ENCODE data around the gene SAMD1. TPM values are rescaled to one million over a fixed set of nuclear protein-coding genes. Genes with fewer than 3 reads are reported as not detected.

The SAMD1 gene
- 76.0 TPM for polyA plus RNA-seq (2012; ENCODE audit: insufficient read depth, insufficient read length, low read depth)

DNA sequence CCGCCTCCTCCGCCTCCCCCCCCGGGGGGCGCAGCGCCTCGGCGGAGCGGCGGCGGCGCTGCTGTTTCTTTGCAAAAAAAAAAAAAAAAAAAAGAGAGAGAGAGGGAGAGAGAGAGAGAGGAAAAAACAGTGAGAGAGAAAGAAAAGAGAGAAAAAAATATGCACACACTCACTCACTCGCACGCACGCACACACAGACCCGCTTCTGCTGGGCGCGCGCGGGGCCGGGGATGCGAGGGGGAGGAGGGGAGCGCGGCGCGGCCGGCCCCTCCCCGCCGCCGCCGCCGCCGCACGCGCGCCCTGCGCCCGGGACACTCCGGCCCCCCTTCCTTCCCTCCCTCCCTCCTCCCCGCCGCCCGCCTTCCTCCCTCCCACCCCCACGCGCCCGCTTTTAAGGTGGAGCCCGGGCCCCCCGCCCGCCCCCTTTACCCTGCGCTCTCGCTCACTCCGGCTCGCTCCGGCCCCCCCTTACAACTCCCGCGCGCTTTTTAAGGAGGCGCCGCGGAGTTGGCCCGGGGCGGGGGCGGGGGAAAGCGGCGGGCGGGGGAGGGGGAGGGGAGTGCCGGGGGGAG lies at the start of gene SAMD1:
Gene SAMD1, minus strand, starts transcription at position 243 of the 572 bp plus-strand sequence.
- peaks cover 11% of the 10 kb centered on the region for H3K36me3 ChIP-seq
- peaks cover 6% of the 10 kb centered on the region for H3K9me3 ChIP-seq
- no peaks in the 10 kb centered on the region for H3K27me3 ChIP-seq
- no peak for TF ChIP-seq CTCF (IDR thresholded peaks at IDR 0.05; ENCODE audit: low read depth, low read length)
- peak within 1 kb of the TSS; percentile 69 for H3K4me3 ChIP-seq (ENCODE audit: low read depth, low read length)
- peak; percentile 92 for DNase-seq
- H3K4me1 ChIP-seq, result no peaks in the 10 kb centered on the region

DNA sequence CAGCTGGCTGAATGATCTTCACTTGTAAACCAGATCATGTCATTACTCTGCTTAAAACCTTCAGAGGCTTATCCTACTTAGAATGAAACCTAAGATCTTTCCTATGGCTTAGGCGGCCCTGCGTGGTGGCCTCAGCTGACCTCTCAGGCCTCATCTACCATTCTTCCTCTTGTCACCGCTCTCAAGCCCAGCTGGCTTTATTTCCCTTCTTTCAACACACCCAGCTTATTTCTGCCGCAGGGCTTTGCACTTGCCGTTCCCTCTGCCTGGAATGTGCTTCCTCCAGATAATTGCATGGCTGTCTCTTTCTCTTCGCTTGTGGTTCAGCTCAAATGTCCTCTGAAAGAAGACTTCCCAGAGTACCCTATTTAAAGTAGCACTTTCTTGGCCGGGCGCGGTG lies 49.4 kb upstream of the SAMD1 start:
- no peak for TF ChIP-seq CTCF (IDR thresholded peaks at IDR 0.05; ENCODE audit: low read depth, low read length)
- H3K4me3 ChIP-seq (ENCODE audit: low read depth, low read length), result no peak overlapping the region
- H3K4me1 ChIP-seq, result no peaks in the 10 kb centered on the region
- H3K27me3 ChIP-seq, result no peaks in the 10 kb centered on the region
- H3K9me3 ChIP-seq, result no peaks in the 10 kb centered on the region
- DNase-seq, result no peak
- H3K36me3 ChIP-seq, result no peaks in the 10 kb centered on the region

- Histone ChIP-seq H3K9me3 (no peaks in the 10 kb centered on the region), H3K36me3 (no peaks in the 10 kb centered on the region), H3K4me3 (ENCODE audit: low read depth, low read length) (no peak overlapping the region), H3K4me1 (no peaks in the 10 kb centered on the region), H3K27me3 (no peaks in the 10 kb centered on the region)
- TF ChIP-seq CTCF (IDR thresholded peaks at IDR 0.05; ENCODE audit: low read depth, low read length), result no peak
- no peak for DNase-seq
Measured at GRCh38 chr19:14138576-14139265, 48.2 kb upstream of the SAMD1 start.

GRCh38 chr19:14136509-14137281 lies 46.1 kb upstream of the SAMD1 start, which contains the start of gene ASF1B:
Gene ASF1B (minus strand): TSS chr19:14136589. CDS start chr19:14136456, 133 bp downstream.
- peak; percentile 99 for DNase-seq
- H3K9me3 ChIP-seq, result no peaks in the 10 kb centered on the region
- H3K36me3 ChIP-seq, result no peaks in the 10 kb centered on the region
- H3K4me1 ChIP-seq, result no peaks in the 10 kb centered on the region
- H3K27me3 ChIP-seq, result no peaks in the 10 kb centered on the region
- H3K4me3 ChIP-seq (ENCODE audit: low read depth, low read length), result peak within 1 kb of the TSS; percentile 71
- peak; percentile 81 for TF ChIP-seq CTCF (IDR thresholded peaks at IDR 0.05; ENCODE audit: low read depth, low read length)

- H3K36me3 ChIP-seq, result no peaks in the 10 kb centered on the region
- TF ChIP-seq CTCF (IDR thresholded peaks at IDR 0.05; ENCODE audit: low read depth, low read length), result no peak
- H3K4me1 ChIP-seq, result no peaks in the 10 kb centered on the region
- no peaks in the 10 kb centered on the region for H3K9me3 ChIP-seq
- H3K4me3 ChIP-seq (ENCODE audit: low read depth, low read length), result peak overlapping the region; percentile 69
- H3K27me3 ChIP-seq, result no peaks in the 10 kb centered on the region
- DNase-seq, result no peak
Measured at GRCh38 chr19:14135985-14136508, 45.5 kb upstream of the SAMD1 start.

All from BE2C (cell line).